K562 (cell line): ENCODE results near the gene HMGA1. TPM values are rescaled to one million over a fixed set of nuclear protein-coding genes. Genes with fewer than 3 reads are reported as not detected.

ENCODE experiments used
- CREB1 ChIP-seq, 2 experiments: sonication (generic) in 1 of 2; formaldehyde crosslinking in 1 of 2; IDR thresholded peaks; 2 replicates each; pipeline versions ENCODE4 v1.6.1 to v1.8.0; 2012 to 2022; ENCODE audit warnings: inconsistent platforms in 1 of 2, mild to moderate bottlenecking in 1 of 2, missing genetic modification reagents in 1 of 2, moderate library complexity in 1 of 2
- EGR1 ChIP-seq: fragments of 450-650 bp; conservative IDR thresholded peaks from 2 replicates; pipeline ENCODE4 v1.6.1; 2017; ENCODE audit warnings: mild to moderate bottlenecking
- FOXP1 ChIP-seq: sonication (generic); formaldehyde crosslinking; IDR thresholded peaks from 2 replicates; pipeline ENCODE4 v1.8.0; 2022; ENCODE audit warnings: mild to moderate bottlenecking, missing genetic modification reagents
- JUNB ChIP-seq: fragments of 450-650 bp; formaldehyde crosslinking; conservative IDR thresholded peaks from 2 replicates; pipeline ENCODE4 v1.4.0; 2020; ENCODE audit warnings: mild to moderate bottlenecking
- NCOR1 ChIP-seq: fragments of 450-650 bp; IDR thresholded peaks from 2 replicates; pipeline ENCODE4 v1.6.1; 2016; ENCODE audit warnings: mild to moderate bottlenecking, moderate library complexity
- POLR3G ChIP-seq: IDR thresholded peaks from 2 replicates; pipeline ENCODE4 v1.6.1; 2011; ENCODE audit not compliant: insufficient read length, insufficient replicate concordance; ENCODE audit errors: extremely low read depth
- PRDM10 ChIP-seq: fragments of 450-650 bp; IDR thresholded peaks from 2 replicates; pipeline ENCODE4 v1.6.1; 2018; ENCODE audit not compliant: partially characterized antibody
- SRSF3 ChIP-seq: fragments of 200-400 bp; formaldehyde crosslinking; IDR thresholded peaks from 2 replicates; pipeline ENCODE4 v1.6.1; 2016; ENCODE audit warnings: mild to moderate bottlenecking, low read length, moderate library complexity; ENCODE audit not compliant: insufficient read depth
- TRIM28 ChIP-seq: fragments of 450-650 bp; IDR thresholded peaks from 2 replicates; pipeline ENCODE4 v1.6.1; 2017
- ZC3H11A ChIP-seq: IDR thresholded peaks from 2 replicates; pipeline ENCODE4 v1.6.1; 2012; ENCODE audit warnings: low read depth, low read length, improper control_type of control experiment
- ZHX1 ChIP-seq: fragments of 150-350 bp; conservative IDR thresholded peaks from 2 replicates; pipeline ENCODE4 v1.6.1; 2014; ENCODE audit warnings: low read length
- ZNF217 ChIP-seq: sonication (generic); formaldehyde crosslinking; IDR thresholded peaks from 2 replicates; pipeline ENCODE4 v1.8.0; 2022; ENCODE audit warnings: mild to moderate bottlenecking, missing genetic modification reagents
- ZSCAN29 ChIP-seq: fragments of 450-650 bp; IDR thresholded peaks from 2 replicates; pipeline ENCODE4 v1.6.1; 2017
- polyA plus RNA-seq, 8 experiments: library from polyadenylated mRNA; depleted of rRNA in 4 of 8; stranded (reverse) in 5 of 8; unstranded in 3 of 8; fragments of >200 nt; fragmentation: Nextera tagmentation in 2 of 8; fragmentation: Illumina TruSeq in 1 of 8; extraction: Ambion mirVana in 2 of 8; extraction: Trizol in 1 of 8; gene quantifications; 2 replicates each; pipeline versions ENCODE4 v1.2.1 to v1.2.3, GENCODE V29; 2011 to 2014; ENCODE audit warnings: inconsistent platforms in 1 of 8, missing spikeins in 1 of 8
- total RNA-seq, 7 experiments: library from RNA; depleted of rRNA in 6 of 7; stranded (reverse); fragments of >200 nt in 6 of 7; fragmentation: Illumina TruSeq in 2 of 7; extraction: Trizol in 2 of 7; gene quantifications; 2 replicates each; pipeline versions ENCODE4 v1.2.1 to v1.2.3, GENCODE V29; 2011 to 2021; ENCODE audit warnings: low replicate concordance in 1 of 7
- TF ChIP-seq, protein P1 (sequence below): fragments of 250-450 bp; sonication (Bioruptor Pico); IDR thresholded peaks from 2 replicates; pipeline ENCODE4 v1.8.0; 2021; ENCODE audit warnings: moderate library complexity, mild to moderate bottlenecking, inconsistent platforms
- TF ChIP-seq, protein P2 (sequence below): fragments of 250-450 bp; sonication (Bioruptor Pico); IDR thresholded peaks from 2 replicates; pipeline ENCODE4 v1.4.0; 2020; ENCODE audit warnings: mild to moderate bottlenecking, moderate library complexity
- TF ChIP-seq, protein P3 (sequence below): fragments of 450-650 bp; formaldehyde crosslinking; IDR thresholded peaks from 2 replicates; pipeline ENCODE4 v1.4.0; 2020; ENCODE audit warnings: mild to moderate bottlenecking, mixed read lengths

The HMGA1 gene
- total and polyA plus RNA-seq, 9 of the 15 experiments (the other 6 are each of a cell fraction or from before 2014, with no cell fraction given), result 27.8 to 1,947 (median 594) TPM

- TF ChIP-seq, protein P1, sequence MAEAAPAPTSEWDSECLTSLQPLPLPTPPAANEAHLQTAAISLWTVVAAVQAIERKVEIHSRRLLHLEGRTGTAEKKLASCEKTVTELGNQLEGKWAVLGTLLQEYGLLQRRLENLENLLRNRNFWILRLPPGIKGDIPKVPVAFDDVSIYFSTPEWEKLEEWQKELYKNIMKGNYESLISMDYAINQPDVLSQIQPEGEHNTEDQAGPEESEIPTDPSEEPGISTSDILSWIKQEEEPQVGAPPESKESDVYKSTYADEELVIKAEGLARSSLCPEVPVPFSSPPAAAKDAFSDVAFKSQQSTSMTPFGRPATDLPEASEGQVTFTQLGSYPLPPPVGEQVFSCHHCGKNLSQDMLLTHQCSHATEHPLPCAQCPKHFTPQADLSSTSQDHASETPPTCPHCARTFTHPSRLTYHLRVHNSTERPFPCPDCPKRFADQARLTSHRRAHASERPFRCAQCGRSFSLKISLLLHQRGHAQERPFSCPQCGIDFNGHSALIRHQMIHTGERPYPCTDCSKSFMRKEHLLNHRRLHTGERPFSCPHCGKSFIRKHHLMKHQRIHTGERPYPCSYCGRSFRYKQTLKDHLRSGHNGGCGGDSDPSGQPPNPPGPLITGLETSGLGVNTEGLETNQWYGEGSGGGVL (CRISPR knock-in tag), result no peak
- no peak for TF ChIP-seq FOXP1 (CRISPR knock-in tag)
- no peak for TF ChIP-seq ZC3H11A
- TF ChIP-seq CREB1 (IDR thresholded peaks at IDR 0.05), result no peak
- TF ChIP-seq CREB1 (CRISPR knock-in tag; IDR thresholded peaks at IDR 0.05), result no peak
- no peak for TF ChIP-seq PRDM10
- TF ChIP-seq POLR3G, result no peak
- TF ChIP-seq, protein P2, sequence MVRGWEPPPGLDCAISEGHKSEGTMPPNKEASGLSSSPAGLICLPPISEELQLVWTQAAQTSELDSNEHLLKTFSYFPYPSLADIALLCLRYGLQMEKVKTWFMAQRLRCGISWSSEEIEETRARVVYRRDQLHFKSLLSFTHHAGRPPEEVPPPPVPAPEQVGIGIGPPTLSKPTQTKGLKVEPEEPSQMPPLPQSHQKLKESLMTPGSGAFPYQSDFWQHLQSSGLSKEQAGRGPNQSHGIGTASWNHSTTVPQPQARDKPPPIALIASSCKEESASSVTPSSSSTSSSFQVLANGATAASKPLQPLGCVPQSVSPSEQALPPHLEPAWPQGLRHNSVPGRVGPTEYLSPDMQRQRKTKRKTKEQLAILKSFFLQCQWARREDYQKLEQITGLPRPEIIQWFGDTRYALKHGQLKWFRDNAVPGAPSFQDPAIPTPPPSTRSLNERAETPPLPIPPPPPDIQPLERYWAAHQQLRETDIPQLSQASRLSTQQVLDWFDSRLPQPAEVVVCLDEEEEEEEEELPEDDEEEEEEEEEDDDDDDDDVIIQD (CRISPR knock-in tag), result no peak
- TF ChIP-seq ZNF217 (CRISPR knock-in tag), result no peak
- TF ChIP-seq EGR1, result peak; percentile 80
- TF ChIP-seq ZSCAN29, result no peak
- no peak for TF ChIP-seq JUNB (CRISPR knock-in tag)
- no peak for TF ChIP-seq ZHX1
- TF ChIP-seq, protein P3, sequence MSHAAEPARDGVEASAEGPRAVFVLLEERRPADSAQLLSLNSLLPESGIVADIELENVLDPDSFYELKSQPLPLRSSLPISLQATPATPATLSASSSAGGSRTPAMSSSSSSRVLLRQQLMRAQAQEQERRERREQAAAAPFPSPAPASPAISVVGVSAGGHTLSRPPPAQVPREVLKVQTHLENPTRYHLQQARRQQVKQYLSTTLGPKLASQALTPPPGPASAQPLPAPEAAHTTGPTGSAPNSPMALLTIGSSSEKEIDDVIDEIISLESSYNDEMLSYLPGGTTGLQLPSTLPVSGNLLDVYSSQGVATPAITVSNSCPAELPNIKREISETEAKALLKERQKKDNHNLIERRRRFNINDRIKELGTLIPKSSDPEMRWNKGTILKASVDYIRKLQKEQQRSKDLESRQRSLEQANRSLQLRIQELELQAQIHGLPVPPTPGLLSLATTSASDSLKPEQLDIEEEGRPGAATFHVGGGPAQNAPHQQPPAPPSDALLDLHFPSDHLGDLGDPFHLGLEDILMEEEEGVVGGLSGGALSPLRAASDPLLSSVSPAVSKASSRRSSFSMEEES (CRISPR knock-in tag), result no peak
- TF ChIP-seq SRSF3, result no peak; the same call in 1 of the 2 replicates
- TF ChIP-seq TRIM28, result 0 out of 2 replicates have a peak, but pooled peaks have one; percentile 17
- TF ChIP-seq NCOR1, result peak; percentile 63
These were observed 10.1 kb downstream of the HMGA1 start (continued) for GRCh38 chr6:34246563-34247391.
